H9 (cell line): ENCODE measurements around the gene OSBPL8. TPM values are rescaled to one million over a fixed set of nuclear protein-coding genes. Genes with fewer than 3 reads are reported as not detected.

Source experiments
- DNase-seq: peaks from one replicate; pipeline ENCODE4 v3.0.0-alpha.2; 2017
- H2AFZ ChIP-seq: one replicate; pipeline ENCODE4 v1.6.1; 2013; ENCODE audit warnings: mild to moderate bottlenecking, low read length, control low read depth, moderate library complexity
- H2AK5ac ChIP-seq: 2 replicates; pipeline ENCODE4 v1.6.1; 2013; ENCODE audit warnings: low read length, control low read depth, mixed read lengths; ENCODE audit not compliant: insufficient read length
- H2BK120ac ChIP-seq: one replicate; pipeline ENCODE4 v1.6.1; 2013; ENCODE audit warnings: low read depth, mild to moderate bottlenecking, low read length, control low read depth, inconsistent platforms; ENCODE audit not compliant: poor library complexity, severe bottlenecking
- H2BK12ac ChIP-seq: 2 replicates; pipeline ENCODE4 v1.6.1; 2013; ENCODE audit warnings: low read length, control low read depth, mixed read lengths, low read depth; ENCODE audit not compliant: insufficient read length
- H2BK15ac ChIP-seq: 2 replicates; pipeline ENCODE4 v1.6.1; 2013; ENCODE audit warnings: low read depth, low read length, control low read depth
- H2BK20ac ChIP-seq: one replicate; pipeline ENCODE4 v1.6.1; 2013; ENCODE audit warnings: low read depth, mild to moderate bottlenecking, low read length, control low read depth, inconsistent platforms; ENCODE audit not compliant: poor library complexity, severe bottlenecking
- H2BK5ac ChIP-seq: 2 replicates; pipeline ENCODE4 v1.6.1; 2013; ENCODE audit warnings: low read length, control low read depth, mixed read lengths; ENCODE audit not compliant: insufficient read length
- H3K14ac ChIP-seq: 2 replicates; pipeline ENCODE4 v1.6.1; 2013; ENCODE audit warnings: low read length, control low read depth; ENCODE audit not compliant: insufficient read depth
- H3K18ac ChIP-seq: 2 replicates; pipeline ENCODE4 v1.6.1; 2013; ENCODE audit warnings: low read depth, mild to moderate bottlenecking, mixed read lengths, low read length, control low read depth; ENCODE audit not compliant: insufficient read length
- H3K23ac ChIP-seq: 2 replicates; pipeline ENCODE4 v1.6.1; 2013; ENCODE audit warnings: low read length, control low read depth, mixed read lengths, low read depth; ENCODE audit not compliant: insufficient read length
- H3K23me2 ChIP-seq: 2 replicates; pipeline ENCODE4 v1.6.1; 2013; ENCODE audit warnings: low read depth, mild to moderate bottlenecking, mixed read lengths, low read length, control low read depth; ENCODE audit not compliant: insufficient read length, poor library complexity, severe bottlenecking
- H3K27ac ChIP-seq: 2 replicates; pipeline ENCODE4 v1.5.1; 2013; ENCODE audit warnings: low read length, control low read depth, mixed read lengths, low read depth; ENCODE audit not compliant: insufficient read length
- H3K27me3 ChIP-seq: 2 replicates; pipeline ENCODE4 v1.6.1; 2013; ENCODE audit warnings: low read length, control low read depth, inconsistent platforms; ENCODE audit not compliant: insufficient read depth
- H3K4ac ChIP-seq: 2 replicates; pipeline ENCODE4 v1.6.1; 2013; ENCODE audit warnings: low read depth, mild to moderate bottlenecking, control low read depth, inconsistent platforms, low read length, moderate library complexity
- H3K4me1 ChIP-seq: 2 replicates; pipeline ENCODE4 v1.6.1; 2013; ENCODE audit warnings: low read length, control low read depth, inconsistent platforms; ENCODE audit not compliant: insufficient read depth
- H3K4me2 ChIP-seq: 2 replicates; pipeline ENCODE4 v1.6.1; 2013; ENCODE audit warnings: low read length, control low read depth, mixed read lengths; ENCODE audit not compliant: insufficient read length, insufficient read depth
- H3K56ac ChIP-seq: 2 replicates; pipeline ENCODE4 v1.6.1; 2013; ENCODE audit warnings: low read depth, mild to moderate bottlenecking, mixed read lengths, low read length, control low read depth; ENCODE audit not compliant: insufficient read length
- H3K79me1 ChIP-seq: 2 replicates; pipeline ENCODE4 v1.6.1; 2013; ENCODE audit warnings: low read depth, mild to moderate bottlenecking, moderate library complexity, low read length, control low read depth, inconsistent platforms; ENCODE audit not compliant: insufficient read depth, poor library complexity, severe bottlenecking
- H3K79me2 ChIP-seq: 2 replicates; pipeline ENCODE4 v1.6.1; 2013; ENCODE audit warnings: low read length, control low read depth, inconsistent platforms; ENCODE audit not compliant: insufficient read depth
- H3K9ac ChIP-seq: 2 replicates; pipeline ENCODE4 v1.6.1; 2013; ENCODE audit warnings: low read length, control low read depth, mixed read lengths; ENCODE audit not compliant: insufficient read length; ENCODE audit errors: extremely low read depth
- H3K9me3 ChIP-seq: one replicate; pipeline ENCODE4 v1.6.1; 2013; ENCODE audit warnings: low read depth, low read length, inconsistent platforms; ENCODE audit not compliant: control insufficient read depth
- H3T11ph ChIP-seq: one replicate; pipeline ENCODE4 v1.6.1; 2013; ENCODE audit warnings: mild to moderate bottlenecking, low read length, control low read depth, inconsistent platforms
- H4K20me1 ChIP-seq: one replicate; pipeline ENCODE4 v1.6.1; 2013; ENCODE audit not compliant: control insufficient read depth, insufficient read length, insufficient read depth
- H4K5ac ChIP-seq: 2 replicates; pipeline ENCODE4 v1.6.1; 2013; ENCODE audit warnings: low read depth, mild to moderate bottlenecking, mixed read lengths, low read length, control low read depth; ENCODE audit not compliant: insufficient read length
- H4K8ac ChIP-seq: replicated peaks from 2 replicates; pipeline ENCODE4 v1.6.1; 2013; ENCODE audit warnings: low read length, control low read depth, mixed read lengths, low read depth; ENCODE audit not compliant: insufficient read length
- H4K91ac ChIP-seq: 2 replicates; pipeline ENCODE4 v1.6.1; 2013; ENCODE audit warnings: low read depth, mild to moderate bottlenecking, moderate library complexity, mixed read lengths, low read length, control low read depth; ENCODE audit not compliant: insufficient read length
- H3K27ac Mint-ChIP-seq, 3 experiments: 2 replicates in 2 of 3; 3 replicates in 1 of 3; pipeline ENCODE4 v1.8.0; 2020 to 2021; ENCODE audit warnings: mixed read lengths in 3 of 3, mild to moderate bottlenecking in 1 of 3, moderate library complexity in 1 of 3
- H3K27me3 Mint-ChIP-seq: 2 replicates; pipeline ENCODE4 v1.8.0; 2021; ENCODE audit warnings: low read depth, mild to moderate bottlenecking, moderate library complexity, mixed read lengths
- H3K36me3 Mint-ChIP-seq, 3 experiments: 2 replicates in 2 of 3; 3 replicates in 1 of 3; pipeline ENCODE4 v1.8.0; 2020 to 2021; ENCODE audit warnings: low read depth in 3 of 3, mixed read lengths in 3 of 3; ENCODE audit not compliant: insufficient read depth in 1 of 3
- H3K4me1 Mint-ChIP-seq, 2 experiments: 2 replicates each; pipeline ENCODE4 v1.8.0; 2020; ENCODE audit warnings: mixed read lengths in 2 of 2
- H3K4me3 Mint-ChIP-seq, 2 experiments: 2 replicates in 1 of 2; 3 replicates in 1 of 2; pipeline ENCODE4 v1.8.0; 2020 to 2021; ENCODE audit warnings: mild to moderate bottlenecking in 2 of 2, mixed read lengths in 2 of 2, moderate library complexity in 1 of 2
- H3K9me3 Mint-ChIP-seq, 2 experiments: 2 replicates in 1 of 2; 3 replicates in 1 of 2; pipeline ENCODE4 v1.8.0; 2020; ENCODE audit warnings: mild to moderate bottlenecking in 2 of 2, mixed read lengths in 2 of 2, moderate library complexity in 1 of 2
- WGBS: extraction: QIAGEN DNeasy Blood & Tissue Kit; methylation state at CpG from one replicate; pipeline ENCODE4 v1.1.7; 2013; ENCODE audit warnings: missing lambda C conversion rate, low lambda C conversion rate, mixed read lengths; ENCODE audit not compliant: insufficient read length; ENCODE audit errors: extremely low coverage; 5-methylcytosine and 5-hydroxymethylcytosine counted together
- total RNA-seq: library from RNA; stranded (reverse); gene quantifications from 2 replicates; pipeline ENCODE4 v1.2.1, GENCODE V29; 2021
- TF ChIP-seq, protein P1 (sequence below): fragments of 200-600 bp; sonication (generic); conservative IDR thresholded peaks from 3 replicates; pipeline ENCODE4 v1.8.0; 2021; ENCODE audit warnings: antibody characterized with exemption, mild to moderate bottlenecking

Gene OSBPL8
- total RNA-seq, 1 experiment from 2014 or later, result 61.2 TPM

DNA sequence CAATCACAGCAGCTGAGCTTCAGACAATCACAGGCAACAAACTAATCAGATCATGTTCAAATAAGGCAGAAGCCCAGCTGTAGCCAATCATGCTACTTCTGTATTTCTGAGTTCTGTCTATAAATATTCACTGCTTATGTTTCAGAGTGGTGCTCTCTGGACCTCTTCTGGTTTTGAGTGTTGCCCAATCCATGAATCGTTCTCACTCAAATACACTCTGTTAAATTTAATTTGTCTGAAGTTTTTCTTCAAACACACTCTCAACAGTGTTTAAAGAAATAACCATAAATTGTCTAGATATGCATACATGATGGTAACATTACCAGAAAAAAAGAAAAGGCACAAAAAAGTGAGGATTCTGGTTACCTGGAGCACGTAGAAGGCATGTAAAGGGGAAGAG, 133.4 kb downstream of the OSBPL8 start:
- no peak overlapping the region for H2BK12ac ChIP-seq
- no peak overlapping the region for H3K23ac ChIP-seq
- WGBS, result no CpG with 5 or more reads among the region's 2 CpGs
- no peak overlapping the region for H4K91ac ChIP-seq
- H3K4me2 ChIP-seq, result no peak overlapping the region
- no peak overlapping the region for H2BK20ac ChIP-seq
- Mint-ChIP-seq H3K9me3 (peaks cover 4 to 10% of the 10 kb centered on the region in 2 experiments; a peak in 4 of 5 replicates), H3K27ac (no peak overlapping the region), H3K4me1 (peaks cover 8 to 15% of the 10 kb centered on the region in 2 experiments), H3K27me3 (no peaks in the 10 kb centered on the region), H3K36me3 (peaks cover 2 to 14% (median 14%) of the 10 kb centered on the region in 3 experiments; a peak in 4 of 7 replicates), H3K4me3 (no peak overlapping the region)
- H4K20me1 ChIP-seq, result peaks cover 2% of the 10 kb centered on the region
- TF ChIP-seq, protein P1, sequence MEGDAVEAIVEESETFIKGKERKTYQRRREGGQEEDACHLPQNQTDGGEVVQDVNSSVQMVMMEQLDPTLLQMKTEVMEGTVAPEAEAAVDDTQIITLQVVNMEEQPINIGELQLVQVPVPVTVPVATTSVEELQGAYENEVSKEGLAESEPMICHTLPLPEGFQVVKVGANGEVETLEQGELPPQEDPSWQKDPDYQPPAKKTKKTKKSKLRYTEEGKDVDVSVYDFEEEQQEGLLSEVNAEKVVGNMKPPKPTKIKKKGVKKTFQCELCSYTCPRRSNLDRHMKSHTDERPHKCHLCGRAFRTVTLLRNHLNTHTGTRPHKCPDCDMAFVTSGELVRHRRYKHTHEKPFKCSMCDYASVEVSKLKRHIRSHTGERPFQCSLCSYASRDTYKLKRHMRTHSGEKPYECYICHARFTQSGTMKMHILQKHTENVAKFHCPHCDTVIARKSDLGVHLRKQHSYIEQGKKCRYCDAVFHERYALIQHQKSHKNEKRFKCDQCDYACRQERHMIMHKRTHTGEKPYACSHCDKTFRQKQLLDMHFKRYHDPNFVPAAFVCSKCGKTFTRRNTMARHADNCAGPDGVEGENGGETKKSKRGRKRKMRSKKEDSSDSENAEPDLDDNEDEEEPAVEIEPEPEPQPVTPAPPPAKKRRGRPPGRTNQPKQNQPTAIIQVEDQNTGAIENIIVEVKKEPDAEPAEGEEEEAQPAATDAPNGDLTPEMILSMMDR, result no peak
- no peaks in the 10 kb centered on the region for H3K23me2 ChIP-seq
- no peak overlapping the region for H4K5ac ChIP-seq
- H3K14ac ChIP-seq, result no peak overlapping the region
- no peak overlapping the region for H2AFZ ChIP-seq
- no peak overlapping the region for H3T11ph ChIP-seq
- no peaks in the 10 kb centered on the region for H3K9me3 ChIP-seq
- no peaks in the 10 kb centered on the region for H3K27me3 ChIP-seq
- H3K79me2 ChIP-seq, result peaks cover 2% of the 10 kb centered on the region; the same call in 1 of the 2 replicates
- H3K56ac ChIP-seq, result no peak overlapping the region
- no peak overlapping the region for H3K4ac ChIP-seq
- H3K9ac ChIP-seq, result no peak overlapping the region
- no peak for DNase-seq
- H2BK120ac ChIP-seq, result no peak overlapping the region
- no peak overlapping the region for H3K18ac ChIP-seq
- H2AK5ac ChIP-seq, result no peak overlapping the region
- peaks cover 7% of the 10 kb centered on the region for H3K79me1 ChIP-seq
- peaks cover 2% of the 10 kb centered on the region; the same call in 1 of the 2 replicates for H3K4me1 ChIP-seq
- H4K8ac ChIP-seq, result no peak overlapping the region
- no peak overlapping the region for H2BK5ac ChIP-seq
- H3K27ac ChIP-seq, result no peak overlapping the region
- no peak overlapping the region for H2BK15ac ChIP-seq
